SW480 (cell line): ENCODE results near the gene STIMATE.

Experiments
- DNase-seq: peaks from one replicate; pipeline ENCODE4 v3.0.0-alpha.2; 2016; ENCODE audit warnings: low spot score

The STIMATE gene

DNA sequence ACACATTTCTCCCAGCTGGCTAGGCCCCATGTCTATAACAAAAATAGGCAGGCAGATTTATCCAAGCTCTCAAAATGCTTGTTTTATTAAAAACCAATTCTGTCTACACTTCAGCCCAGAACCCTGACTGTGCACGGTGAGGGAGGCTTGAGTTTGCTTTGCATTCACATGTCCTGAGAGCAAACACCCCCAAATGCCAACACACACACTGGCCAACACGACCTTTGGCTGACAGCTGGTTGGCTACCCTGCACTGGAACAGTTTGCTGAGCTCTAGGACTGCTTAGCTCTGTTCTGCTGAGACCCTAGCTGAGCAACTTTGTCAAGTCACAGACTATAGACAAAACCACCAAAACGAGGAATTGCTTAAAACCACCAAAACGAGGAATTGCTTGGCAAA is 3.6 kb downstream of the STIMATE start:
- no peak for DNase-seq

DNA sequence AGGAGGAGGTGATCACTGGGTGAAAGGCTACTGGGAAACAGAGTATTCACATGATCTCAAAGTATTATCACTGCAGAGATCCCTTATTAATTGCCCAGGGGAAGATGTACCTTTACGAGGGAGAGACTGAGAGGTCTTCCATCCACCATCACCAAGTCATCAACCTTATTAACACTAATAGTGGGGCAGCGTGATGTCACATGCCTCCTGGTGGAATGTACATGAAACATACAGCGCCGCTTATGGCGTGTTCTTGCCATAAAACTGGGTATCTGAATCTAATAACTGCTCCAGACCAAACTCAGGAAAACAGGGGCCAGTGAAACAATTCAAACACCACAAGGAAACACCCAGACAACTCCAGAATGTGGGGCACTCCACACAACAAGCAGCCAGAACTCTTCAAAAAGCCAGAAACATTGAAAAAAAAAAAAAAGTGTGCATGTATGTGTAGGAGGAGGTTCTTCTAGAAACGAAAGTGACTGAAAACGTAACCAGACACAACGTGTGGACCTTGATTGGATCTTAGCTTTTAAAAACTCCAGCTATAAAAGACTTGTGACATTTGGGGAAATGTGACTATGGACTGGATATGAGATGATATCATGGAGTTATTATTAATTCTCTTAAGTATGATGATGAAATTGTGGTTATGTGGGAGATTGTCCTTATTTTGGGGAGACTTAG is 4.6 kb downstream of the STIMATE start:
- DNase-seq = no peak

DNA sequence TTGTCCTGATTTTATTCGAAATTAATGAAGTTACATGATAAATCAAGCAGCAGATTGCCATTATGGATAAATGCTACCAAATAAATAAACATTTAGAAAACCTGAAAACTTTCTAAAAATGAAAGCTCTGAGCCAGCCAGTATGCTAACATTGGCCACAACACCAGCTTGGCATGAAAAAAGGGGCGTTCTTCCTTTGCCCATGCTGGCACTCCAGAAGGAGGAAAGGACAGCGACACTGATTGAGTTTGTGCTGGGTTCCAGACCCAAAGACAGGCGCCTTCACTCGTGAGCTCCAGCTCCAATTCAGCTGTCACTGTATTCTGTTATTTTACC is 5.1 kb downstream of the STIMATE start:
- DNase-seq = no peak

DNA sequence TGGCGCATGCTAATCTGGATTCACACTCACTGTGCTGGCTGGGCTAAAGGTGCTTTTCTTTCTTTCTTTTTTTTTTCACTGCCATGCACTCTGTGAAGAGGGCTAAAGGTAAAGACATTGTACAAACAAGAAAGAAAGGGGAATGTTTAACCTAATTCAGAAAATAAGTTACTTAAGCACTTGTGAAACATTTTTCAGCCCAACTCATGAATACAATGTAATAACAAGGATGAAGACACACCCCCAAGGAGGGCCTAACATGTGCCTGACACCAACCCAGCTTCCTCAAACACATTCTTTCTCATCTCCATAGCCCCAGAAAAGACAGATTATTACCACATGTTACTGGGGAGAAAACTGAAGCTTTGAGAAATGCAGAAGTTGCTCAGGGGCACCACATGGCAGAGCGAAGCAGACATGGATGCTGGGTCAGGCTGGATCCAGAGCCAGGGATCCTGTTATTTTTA is 5.7 kb downstream of the STIMATE start:
- DNase-seq = no peak

DNA sequence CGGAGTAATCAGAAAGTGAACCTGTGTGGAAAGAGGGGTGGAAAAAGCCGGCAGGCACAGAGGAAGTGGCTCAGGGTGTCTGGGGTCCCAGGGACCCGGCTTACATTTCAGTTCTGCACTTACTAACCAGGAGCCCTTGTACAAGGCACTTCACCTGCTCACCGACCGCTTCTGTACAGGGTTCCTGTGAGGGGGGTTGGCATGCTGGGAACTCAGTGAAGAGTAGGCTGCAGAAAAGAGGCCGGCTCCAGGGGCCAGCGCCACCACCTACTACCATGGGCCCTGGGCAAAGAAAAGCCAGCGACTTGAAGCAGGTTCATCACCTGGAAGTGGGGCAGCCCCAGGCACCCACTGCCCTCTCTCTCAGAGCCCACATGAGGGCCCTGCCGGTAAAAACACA is 6.2 kb downstream of the STIMATE start:
- no peak for DNase-seq

DNA sequence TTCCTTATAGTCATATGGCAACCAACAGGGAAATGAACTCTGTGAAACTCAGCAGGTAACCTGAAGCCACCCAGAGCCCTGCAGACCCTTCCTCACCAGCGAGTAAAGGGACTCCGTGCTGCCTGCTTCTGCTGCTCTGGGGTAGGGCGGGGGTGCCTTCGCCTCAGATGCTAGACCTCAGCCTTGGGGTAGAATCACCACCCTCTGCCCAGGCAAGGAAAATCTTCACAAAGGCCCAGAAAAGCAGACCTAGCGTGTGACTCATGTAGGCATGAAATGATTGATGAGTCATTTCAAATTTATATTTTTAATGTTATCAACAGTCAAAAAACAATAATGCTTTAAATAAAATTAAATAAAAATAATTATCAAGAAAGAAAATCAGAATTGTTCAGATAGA is 6.6 kb downstream of the STIMATE start:
- DNase-seq = no peak

DNA sequence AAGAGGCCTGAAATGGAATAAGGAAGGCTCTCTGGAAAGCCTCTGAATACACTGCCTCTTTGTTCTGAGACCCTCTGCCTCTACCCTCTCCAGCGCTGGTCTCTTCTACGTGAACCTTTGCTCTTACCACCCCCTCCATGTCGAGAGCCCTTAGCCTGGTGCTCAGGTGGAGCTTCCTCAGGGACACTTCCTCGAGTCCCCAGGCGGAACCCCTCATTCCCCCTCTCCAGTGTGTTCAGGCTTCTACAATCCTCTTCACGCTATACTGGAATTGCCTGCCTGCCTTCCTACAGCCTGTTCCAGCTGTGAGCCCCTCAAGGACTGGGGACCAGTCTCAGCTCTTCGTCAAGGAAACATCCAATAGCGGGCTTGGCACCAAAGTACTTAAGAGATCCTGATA is 7.4 kb downstream of the STIMATE start:
- DNase-seq = no peak

DNA sequence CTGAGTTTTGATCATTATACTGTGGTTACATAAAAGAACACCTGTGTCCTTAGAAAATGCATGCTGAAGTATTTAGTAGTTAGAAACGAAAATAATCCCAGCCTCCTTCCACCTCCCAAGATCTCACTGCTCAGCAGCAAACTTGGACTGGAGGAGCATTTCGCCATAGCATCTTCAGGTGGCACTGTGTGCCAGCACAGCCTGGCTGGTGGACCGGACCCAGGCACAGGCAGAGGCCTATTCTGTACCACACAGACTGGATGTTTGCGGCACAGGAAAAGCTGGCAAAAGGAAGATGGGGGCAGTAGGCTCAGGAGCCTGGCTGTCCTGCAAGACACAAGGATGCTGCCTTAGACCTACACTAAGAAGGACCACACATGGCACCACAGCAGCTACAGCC is 10.2 kb downstream of the STIMATE start:
- DNase-seq = no peak

DNA sequence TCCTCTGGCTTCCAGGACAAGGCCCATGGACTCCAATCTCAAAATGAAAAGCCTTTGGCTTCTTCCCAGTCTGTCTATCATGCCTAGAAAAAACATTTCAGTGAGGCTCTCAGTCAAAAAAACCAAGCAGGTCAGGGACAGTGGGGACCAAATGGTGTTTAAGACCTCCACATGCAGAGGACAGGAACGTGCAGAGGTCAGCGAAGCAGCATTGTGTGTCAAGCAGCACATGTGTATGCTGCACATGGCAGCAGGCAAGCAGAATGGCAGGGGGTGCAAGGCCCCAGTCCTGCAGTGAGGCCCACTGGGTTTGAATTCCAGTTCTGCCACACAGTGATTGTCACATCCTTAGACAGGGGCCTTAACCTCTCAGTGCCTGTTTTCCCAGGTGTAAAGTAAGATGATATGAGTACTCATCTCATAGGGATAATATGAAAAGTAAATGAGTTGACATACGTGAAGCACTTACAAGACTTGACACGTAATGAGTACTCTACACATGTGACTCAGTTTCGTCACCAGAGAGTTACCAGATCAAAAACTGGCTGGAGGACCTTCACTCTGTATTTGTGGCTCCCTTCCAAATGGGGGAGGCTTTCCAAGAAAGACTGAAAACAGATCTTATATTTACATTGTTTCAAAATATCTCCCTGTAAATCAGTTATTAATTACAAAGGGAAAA is 11.2 kb downstream of the STIMATE start:
- DNase-seq = no peak

DNA sequence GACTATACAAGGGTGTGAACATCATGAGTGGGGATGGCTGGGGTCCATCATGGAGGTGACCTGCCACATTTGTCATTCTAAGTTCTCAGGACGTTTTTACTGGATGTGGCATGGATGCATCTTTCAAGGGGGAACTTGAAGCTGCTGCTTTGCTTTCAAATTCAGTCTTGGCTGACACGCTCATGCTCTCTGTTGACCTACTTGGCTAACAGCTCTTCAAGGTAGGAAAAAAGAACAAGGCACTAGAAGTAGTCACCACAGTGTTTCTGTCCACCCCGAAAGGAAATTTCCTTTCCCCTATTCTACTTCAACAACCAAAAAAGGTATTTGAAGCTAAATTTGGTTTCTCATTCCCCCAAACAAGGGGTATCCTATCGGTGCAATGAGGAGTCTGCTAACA is 15.0 kb downstream of the STIMATE start:
- DNase-seq = no peak

DNA sequence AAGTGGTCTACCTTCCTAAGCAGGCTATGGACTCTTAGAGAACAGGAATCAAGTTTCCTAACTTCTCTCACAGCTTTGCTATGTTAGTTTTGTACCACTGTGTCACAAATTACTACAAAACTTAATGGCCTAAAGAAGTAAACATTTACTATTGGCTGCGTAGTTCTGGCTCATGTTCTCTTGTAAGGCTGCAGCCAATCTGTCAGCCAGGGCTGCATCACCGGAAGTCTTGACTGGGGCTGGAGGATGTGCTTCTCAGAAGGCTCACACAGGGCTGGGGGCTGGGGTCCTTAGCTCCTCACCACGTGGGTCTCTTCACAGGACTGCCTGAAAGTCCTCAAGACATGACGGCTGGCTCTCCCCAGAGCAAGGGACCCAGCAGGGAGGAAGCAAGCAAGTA is 15.5 kb downstream of the STIMATE start:
- no peak for DNase-seq

DNA sequence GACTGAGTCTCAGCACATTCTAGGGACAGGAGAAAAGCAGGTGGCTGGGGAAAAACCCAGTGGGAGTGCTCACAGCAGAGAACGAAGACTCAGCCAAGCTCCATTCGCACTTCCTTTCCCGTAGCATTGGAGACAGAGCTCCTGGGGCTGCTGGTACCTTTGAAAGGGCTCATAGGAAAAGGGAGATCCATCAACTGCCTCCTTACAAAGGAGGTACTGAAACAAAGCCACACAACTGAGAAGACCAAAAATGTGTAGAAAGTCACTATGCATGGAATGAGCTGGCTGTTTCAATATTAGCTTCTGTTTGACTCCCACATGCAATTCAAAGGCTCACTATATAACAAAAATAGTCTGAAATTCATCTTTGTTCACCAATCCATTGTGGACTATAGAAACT is 16.9 kb downstream of the STIMATE start:
- DNase-seq = no peak

DNA sequence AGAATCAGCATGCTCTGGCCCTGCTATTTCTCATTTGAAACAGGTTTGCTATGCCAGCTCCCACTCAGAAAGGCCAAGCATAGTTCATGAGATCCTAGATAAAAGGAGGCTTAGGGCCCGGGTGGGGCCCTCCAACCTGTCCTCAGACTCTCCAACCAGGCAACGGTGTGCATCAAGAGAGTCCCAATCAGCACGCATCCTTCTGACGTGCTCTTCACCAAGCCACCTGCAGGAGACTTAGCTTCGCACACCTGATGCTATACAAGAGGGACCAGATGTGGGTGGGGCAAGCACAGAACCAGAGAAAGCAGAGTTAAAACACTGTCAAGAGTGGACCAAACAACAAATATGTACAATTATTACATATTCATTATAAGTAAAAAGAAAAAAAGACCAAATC is 17.3 kb downstream of the STIMATE start:
- DNase-seq = no peak

DNA sequence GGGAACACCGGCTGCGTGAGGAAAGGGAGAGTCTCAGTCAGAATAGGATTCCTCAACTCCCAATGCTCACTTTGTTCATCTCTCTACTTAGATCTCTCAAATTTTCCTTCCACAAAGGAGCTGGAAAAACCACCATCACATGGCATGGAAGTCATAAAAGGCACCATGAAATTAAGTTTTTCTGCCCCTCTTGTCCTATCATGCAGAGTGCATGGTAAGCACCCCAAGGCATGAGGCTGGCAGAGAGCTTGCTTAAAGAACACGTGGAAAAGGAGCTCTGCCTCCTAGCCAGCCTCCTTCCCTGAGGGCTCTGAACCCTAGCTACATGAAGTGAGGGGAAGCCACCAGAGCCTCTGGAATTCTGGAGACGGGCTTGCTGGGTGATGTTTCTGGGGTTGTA is 17.8 kb downstream of the STIMATE start:
- DNase-seq = no peak

DNA sequence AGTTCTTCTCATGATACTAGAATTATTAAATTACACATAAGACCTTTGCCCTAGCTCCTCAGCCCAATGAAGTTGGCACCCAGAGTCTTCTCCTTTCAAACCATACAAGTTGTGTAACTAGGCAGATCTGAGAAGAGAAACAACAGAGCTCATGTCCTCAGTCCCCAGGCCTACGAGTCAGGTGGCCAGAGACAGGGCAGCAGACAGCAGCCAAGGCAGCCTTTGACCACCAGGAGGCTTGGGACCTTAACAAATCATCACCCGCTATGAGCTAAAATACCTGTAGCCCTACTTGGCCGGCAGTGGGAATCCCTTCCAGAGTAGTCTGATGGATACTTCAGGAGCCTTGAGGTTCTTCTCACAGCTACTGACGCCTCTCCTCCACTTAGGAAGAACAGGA is 18.3 kb downstream of the STIMATE start:
- no peak for DNase-seq

DNA sequence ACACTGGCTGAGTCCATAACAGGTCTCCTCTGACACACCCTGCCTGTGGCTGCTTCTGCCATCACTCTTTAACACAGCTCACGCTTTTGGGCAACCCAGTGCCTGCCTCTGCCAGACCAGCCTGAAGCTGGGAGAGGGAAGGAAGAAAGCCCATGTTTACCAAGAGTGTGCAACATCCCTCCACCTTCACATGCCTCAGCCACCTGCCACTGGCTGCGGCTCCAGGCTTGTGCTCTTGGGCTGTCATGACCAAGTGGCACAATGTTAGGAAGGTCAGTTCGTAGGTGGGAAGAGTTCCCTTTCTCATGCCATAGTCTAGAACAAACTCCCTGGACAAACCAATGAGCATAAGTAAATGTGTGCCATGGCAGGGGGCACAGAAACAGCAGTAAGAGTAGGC is 20.3 kb downstream of the STIMATE start:
- DNase-seq = no peak

DNA sequence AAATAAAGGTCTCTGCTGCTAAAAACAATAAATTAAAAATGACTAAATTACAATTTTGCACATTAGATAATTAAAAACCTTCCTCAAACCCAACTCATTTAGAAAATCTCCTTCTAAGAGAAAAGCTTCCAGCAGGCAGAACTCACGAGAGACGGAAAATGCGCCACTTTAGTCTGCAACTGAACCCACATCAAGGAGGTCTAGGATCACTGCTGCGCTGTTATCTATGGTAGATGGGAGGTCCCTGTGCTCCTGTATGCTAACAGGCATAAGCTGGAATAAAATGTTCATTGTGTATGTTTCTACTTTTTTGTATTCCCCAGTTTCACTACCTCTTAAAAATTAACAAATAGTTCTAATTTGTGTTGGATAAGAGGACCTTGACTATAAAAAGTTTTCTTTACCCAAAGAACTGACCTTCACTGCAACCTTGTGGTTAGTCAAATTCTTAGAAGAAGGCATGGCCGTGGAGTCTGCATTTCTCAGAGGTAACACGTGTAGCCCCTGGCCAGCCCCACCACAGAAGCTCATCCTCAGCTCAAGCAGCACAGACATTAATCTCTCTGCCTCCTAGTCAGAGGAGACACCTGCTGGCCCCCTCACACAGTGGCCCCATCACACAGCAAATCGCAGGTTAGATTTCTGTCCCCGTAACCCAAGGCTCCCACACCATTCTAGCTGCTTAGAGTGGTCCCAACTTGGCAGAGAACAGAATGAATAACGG is 22.3 kb downstream of the STIMATE start:
- DNase-seq = no peak

DNA sequence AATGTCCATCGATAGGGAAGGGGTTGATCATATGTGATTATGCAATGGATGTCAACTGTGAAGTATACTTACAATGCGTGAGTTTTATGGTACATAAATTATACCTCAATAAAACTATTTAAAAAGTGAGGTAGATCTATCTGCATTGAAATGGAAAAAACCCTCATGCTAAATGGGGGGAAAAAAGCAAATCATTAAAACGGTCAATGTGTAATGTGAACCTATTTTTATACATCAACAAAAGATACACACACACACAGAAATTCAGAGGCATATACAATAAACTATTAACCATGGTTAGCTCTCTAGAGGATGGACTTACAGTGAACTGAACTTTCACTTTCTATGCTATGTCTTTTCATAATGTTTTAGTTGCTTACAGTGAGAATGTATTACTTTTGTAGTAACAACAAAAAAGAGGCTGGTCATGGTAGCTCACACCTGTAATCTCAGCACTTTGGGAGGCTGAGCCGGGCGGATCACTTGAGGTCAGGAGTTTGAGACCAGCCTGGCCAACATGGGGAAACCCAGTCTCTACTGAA is 23.1 kb downstream of the STIMATE start:
- DNase-seq = no peak

DNA sequence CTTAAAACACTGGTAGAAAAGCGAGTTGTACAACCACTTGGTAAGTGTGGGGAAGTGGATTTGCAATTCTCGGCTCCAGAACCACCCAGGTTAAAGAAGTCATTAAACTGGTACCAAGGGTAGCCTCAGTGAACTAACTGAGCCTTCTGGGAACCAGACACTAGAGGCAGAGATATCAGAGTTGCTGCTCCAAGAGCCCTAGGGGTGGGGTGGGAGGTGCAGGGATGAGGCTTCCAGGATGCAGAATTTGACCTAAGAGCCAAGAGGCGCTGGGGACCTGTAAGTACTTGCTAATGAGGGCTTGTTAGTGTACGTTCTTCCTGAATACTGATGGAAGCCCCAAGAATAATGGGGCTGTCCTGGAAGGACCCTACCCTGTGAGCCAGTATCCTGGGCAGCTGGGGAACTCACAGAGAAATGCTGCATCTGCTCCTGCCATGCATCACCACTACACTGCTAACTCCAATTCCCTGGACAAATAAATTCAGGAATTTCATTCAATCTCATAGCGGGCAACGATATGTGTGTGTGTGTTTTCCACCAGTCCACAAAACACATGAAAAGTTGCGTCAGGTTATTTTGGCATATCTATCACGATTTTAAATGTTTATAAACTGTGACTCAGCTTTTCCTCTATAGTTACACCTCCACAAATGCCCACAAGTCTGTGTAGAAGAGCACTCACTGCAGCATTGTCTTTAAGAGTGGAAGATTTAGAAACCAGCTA is 23.8 kb downstream of the STIMATE start:
- DNase-seq = no peak

DNA sequence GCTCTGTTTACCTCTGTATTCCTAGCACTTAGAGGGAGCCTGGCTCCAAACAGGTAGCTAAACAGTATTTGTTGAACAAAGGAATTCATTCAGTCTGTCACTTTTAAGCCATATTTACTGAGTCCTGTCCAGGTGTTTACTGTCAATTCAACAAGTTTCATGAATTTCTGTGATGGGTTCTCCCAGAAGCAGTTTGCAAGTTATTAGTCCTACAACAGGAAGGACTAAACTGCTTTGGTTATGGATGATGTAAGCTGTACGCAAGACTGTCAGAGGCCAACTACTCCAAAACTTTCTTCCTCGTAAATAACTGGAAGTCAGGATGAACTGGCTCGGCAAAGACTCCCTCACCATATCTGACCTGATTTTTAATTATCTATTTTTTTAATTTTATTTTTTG is 25.1 kb downstream of the STIMATE start:
- peak; percentile 60 for DNase-seq

DNA sequence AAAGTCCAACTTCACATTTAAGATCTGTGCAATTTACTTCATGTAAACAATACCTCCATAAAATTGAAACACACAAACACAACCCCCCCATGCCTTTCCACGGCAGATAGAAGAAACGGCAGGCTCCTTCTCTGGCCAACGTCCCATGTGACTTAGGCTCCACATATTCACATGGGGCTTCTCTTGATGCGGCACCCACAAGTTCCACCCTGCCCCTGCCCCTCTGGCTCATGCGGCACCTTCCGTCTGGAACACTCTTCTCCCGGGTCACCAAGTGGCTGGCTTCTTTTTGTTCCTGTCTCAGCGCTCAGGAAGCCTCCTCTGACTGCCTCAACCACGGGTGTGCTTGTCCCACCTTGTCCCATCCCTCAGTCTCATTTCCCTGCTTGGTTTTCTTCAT is 25.6 kb downstream of the STIMATE start:
- DNase-seq = no peak

DNA sequence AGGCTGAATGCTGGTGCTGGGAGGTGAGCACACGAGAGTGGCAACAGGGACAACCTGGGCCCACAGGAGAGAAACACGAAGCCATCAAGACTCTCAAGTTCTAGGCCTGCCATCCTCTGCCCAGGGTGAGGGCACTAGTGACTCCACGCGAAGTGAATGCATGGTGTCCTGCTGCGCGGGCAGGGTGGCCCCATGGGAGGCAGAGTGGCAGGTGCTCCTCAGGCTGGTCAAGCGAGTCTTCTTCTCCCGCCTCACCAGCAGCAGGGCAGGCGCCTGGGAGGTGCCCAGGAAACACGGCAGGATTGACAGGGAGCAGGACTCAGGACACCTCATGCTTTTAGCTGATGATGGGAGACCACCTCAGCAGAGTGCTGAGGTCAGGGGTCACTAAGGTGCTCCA is 26.9 kb downstream of the STIMATE start:
- DNase-seq = no peak

DNA sequence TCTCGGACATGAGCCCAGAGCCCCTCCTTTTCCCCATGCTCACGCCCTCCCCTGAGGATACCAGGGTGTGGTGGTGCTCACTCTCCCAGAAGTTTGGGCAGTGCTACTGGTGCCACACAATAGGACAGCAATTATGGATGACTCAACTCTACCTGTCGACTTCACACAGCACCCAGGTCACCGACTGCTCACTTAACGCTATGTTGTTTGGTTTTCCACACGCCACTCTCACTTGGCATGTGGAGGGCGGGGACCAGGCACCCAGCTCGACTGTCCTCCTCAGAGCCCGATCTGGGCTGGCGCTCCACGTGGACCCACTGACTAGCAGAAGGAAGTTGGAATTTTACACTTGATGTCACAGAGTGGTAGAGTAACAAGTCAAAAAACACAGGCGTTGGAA is 30.9 kb downstream of the STIMATE start:
- DNase-seq = peak; percentile 43
